ENCODE measurements around the gene KMT5C.
A peak's percentile ranks its signal among the peaks of the same experiment; 100 is the strongest.

Gene KMT5C

GRCh38 chr19:55339105-55339888, at the start of gene KMT5C:
KMT5C (plus strand) TSS chr19:55339876; CDS start chr19:55341937, 2,061 bp downstream.
- DNase-seq (ENCODE audit: low spot score) (peak; percentile 100), ATAC-seq (ENCODE audit: low read depth) (peak; percentile 83)
- Histone ChIP-seq H3K4me1 (ENCODE audit: insufficient read depth, poor library complexity, severe bottlenecking) (peaks cover 19% of the 10 kb centered on the region), H3K4me3 (ENCODE audit: severe bottlenecking) (peak within 1 kb of the TSS; percentile 50), H3K36me3 (ENCODE audit: low read depth) (peaks cover 13% of the 10 kb centered on the region; the same call in 1 of the 2 replicates), H3K27me3 (ENCODE audit: insufficient read depth, poor library complexity, severe bottlenecking) (no peaks in the 10 kb centered on the region), H3K27ac (ENCODE audit: poor library complexity, severe bottlenecking) (peak within 1 kb of the TSS; percentile 80), H3K9me3 (ENCODE audit: severe bottlenecking) (no peaks in the 10 kb centered on the region)
- peak; percentile 11 for TF ChIP-seq CTCF (IDR thresholded peaks at IDR 0.05; ENCODE audit: poor library complexity, severe bottlenecking)

GRCh38 chr19:55297267-55297666, 42.4 kb upstream of the KMT5C start:
- TF ChIP-seq CTCF (IDR thresholded peaks at IDR 0.05; ENCODE audit: poor library complexity, severe bottlenecking), result no peak
- Histone ChIP-seq H3K36me3 (ENCODE audit: low read depth) (peaks cover 5% of the 10 kb centered on the region; the same call in 1 of the 2 replicates), H3K27ac (ENCODE audit: poor library complexity, severe bottlenecking) (no peak overlapping the region), H3K4me3 (ENCODE audit: severe bottlenecking) (no peak overlapping the region), H3K4me1 (ENCODE audit: insufficient read depth, poor library complexity, severe bottlenecking) (no peaks in the 10 kb centered on the region), H3K9me3 (ENCODE audit: severe bottlenecking) (no peaks in the 10 kb centered on the region), H3K27me3 (ENCODE audit: insufficient read depth, poor library complexity, severe bottlenecking) (no peaks in the 10 kb centered on the region)
- DNase-seq (ENCODE audit: low spot score) (no peak), ATAC-seq (ENCODE audit: low read depth) (no peak)

GRCh38 chr19:55299991-55300390, 39.7 kb upstream of the KMT5C start:
- no peak for TF ChIP-seq CTCF (IDR thresholded peaks at IDR 0.05; ENCODE audit: poor library complexity, severe bottlenecking)
- ATAC-seq (ENCODE audit: low read depth), result no peak
- DNase-seq (ENCODE audit: low spot score), result no peak
- Histone ChIP-seq H3K4me3 (ENCODE audit: severe bottlenecking) (no peak overlapping the region), H3K27me3 (ENCODE audit: insufficient read depth, poor library complexity, severe bottlenecking) (no peaks in the 10 kb centered on the region), H3K9me3 (ENCODE audit: severe bottlenecking) (no peaks in the 10 kb centered on the region), H3K27ac (ENCODE audit: poor library complexity, severe bottlenecking) (no peak overlapping the region), H3K4me1 (ENCODE audit: insufficient read depth, poor library complexity, severe bottlenecking) (no peaks in the 10 kb centered on the region), H3K36me3 (ENCODE audit: low read depth) (peaks cover 5% of the 10 kb centered on the region; the same call in 1 of the 2 replicates)

GRCh38 chr19:55300886-55301458, 38.7 kb upstream of the KMT5C start:
- H3K27me3 ChIP-seq (ENCODE audit: insufficient read depth, poor library complexity, severe bottlenecking), result no peaks in the 10 kb centered on the region
- DNase-seq (ENCODE audit: low spot score) (no peak), ATAC-seq (ENCODE audit: low read depth) (no peak)
- H3K4me3 ChIP-seq (ENCODE audit: severe bottlenecking), result no peak overlapping the region
- H3K27ac ChIP-seq (ENCODE audit: poor library complexity, severe bottlenecking), result no peak overlapping the region
- H3K4me1 ChIP-seq (ENCODE audit: insufficient read depth, poor library complexity, severe bottlenecking), result no peaks in the 10 kb centered on the region
- H3K36me3 ChIP-seq (ENCODE audit: low read depth), result peaks cover 10% of the 10 kb centered on the region
- no peaks in the 10 kb centered on the region for H3K9me3 ChIP-seq (ENCODE audit: severe bottlenecking)
- no peak for TF ChIP-seq CTCF (IDR thresholded peaks at IDR 0.05; ENCODE audit: poor library complexity, severe bottlenecking)
